Skeletal muscle satellite cell (primary cell): Measurements from ENCODE around the gene NEURL2.

ENCODE experiments used
- H3K27me3 ChIP-seq: 2 replicates; pipeline ENCODE4 v1.7.0; 2013; ENCODE audit warnings: low read length; ENCODE audit not compliant: control insufficient read depth, insufficient read depth
- H3K36me3 ChIP-seq: 2 replicates; pipeline ENCODE4 v1.7.0; 2013; ENCODE audit warnings: mild to moderate bottlenecking, control low read depth, low read length; ENCODE audit not compliant: insufficient read depth
- H3K4me1 ChIP-seq: 2 replicates; pipeline ENCODE4 v1.7.0; 2013; ENCODE audit warnings: low read length; ENCODE audit not compliant: control insufficient read depth, insufficient read depth
- H3K4me2 ChIP-seq: 2 replicates; pipeline ENCODE4 v1.7.0; 2013; ENCODE audit warnings: mild to moderate bottlenecking, low read length
- H3K4me3 ChIP-seq: 2 replicates; pipeline ENCODE4 v1.7.0; 2013; ENCODE audit warnings: low read length
- H3K9ac ChIP-seq: 2 replicates; pipeline ENCODE4 v1.7.0; 2013; ENCODE audit warnings: mild to moderate bottlenecking, low read depth, low read length, moderate library complexity
- H3K9me3 ChIP-seq: replicated peaks from 2 replicates; pipeline ENCODE4 v1.7.0; 2013; ENCODE audit warnings: mild to moderate bottlenecking, control low read depth, low read length

The NEURL2 gene

DNA sequence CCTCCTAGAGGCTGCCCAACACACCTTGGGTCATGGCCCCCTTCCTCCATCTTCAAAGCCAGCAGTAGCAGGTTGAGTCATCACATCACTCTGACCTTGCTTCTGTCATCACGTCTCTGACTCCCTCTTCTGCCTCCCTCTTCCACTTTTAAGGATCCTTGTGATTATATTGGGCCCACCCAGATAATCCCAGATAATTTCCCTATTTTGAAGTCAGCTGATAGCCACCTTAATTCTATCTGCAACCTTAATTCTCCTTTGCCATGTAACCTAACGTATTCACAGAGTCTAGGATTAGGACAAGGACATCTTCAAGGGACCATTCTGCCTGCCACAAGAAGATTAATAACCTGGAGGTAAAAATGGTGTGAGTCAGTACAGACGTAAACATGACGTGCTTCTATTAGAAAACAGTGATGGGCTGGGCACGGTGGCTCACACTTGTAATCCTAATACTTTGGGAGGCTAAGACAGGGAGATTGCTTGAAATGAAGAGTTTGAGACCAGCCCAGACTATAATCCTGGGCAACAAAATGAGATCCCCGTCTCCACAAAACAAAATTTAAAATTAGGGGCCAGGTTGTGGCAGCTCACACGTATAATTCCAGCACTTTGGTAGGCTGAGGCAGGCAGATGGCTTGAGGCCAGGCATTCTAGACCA, 30.3 kb downstream of the NEURL2 start:
- Histone ChIP-seq H3K4me1 (peaks cover 18% of the 10 kb centered on the region), H3K4me3 (no peak overlapping the region), H3K4me2 (no peak overlapping the region), H3K9ac (no peak overlapping the region), H3K36me3 (no peaks in the 10 kb centered on the region), H3K9me3 (no peaks in the 10 kb centered on the region), H3K27me3 (no peaks in the 10 kb centered on the region)

- H3K36me3 ChIP-seq = peaks cover 3% of the 10 kb centered on the region
- no peak overlapping the region for H3K4me2 ChIP-seq
- H3K9me3 ChIP-seq = no peaks in the 10 kb centered on the region
- no peak overlapping the region for H3K9ac ChIP-seq
- H3K27me3 ChIP-seq = no peaks in the 10 kb centered on the region
- H3K4me1 ChIP-seq = peaks cover 19% of the 10 kb centered on the region
- no peak overlapping the region for H3K4me3 ChIP-seq
Measured at GRCh38 chr20:45859916-45860315, 31.1 kb downstream of the NEURL2 start.

- H3K4me3 ChIP-seq = peak overlapping the region; percentile 93
- H3K27me3 ChIP-seq = no peaks in the 10 kb centered on the region
- H3K9ac ChIP-seq = peak overlapping the region; percentile 77
Measured at GRCh38 chr20:45857882-45858216, 33.2 kb downstream of the NEURL2 start.

GRCh38 chr20:45857114-45857881, 33.7 kb downstream of the NEURL2 start, which contains the start of the genes ACOT8 and ZSWIM3:
Gene ACOT8 (minus strand): TSS chr20:45857392. CDS start chr20:45857315, 77 bp downstream.
Gene ZSWIM3 (plus strand): TSS chr20:45857614. CDS start chr20:45857826, 212 bp downstream.
- Histone ChIP-seq H3K27me3 (no peaks in the 10 kb centered on the region), H3K4me3 (peak within 1 kb of the TSS; percentile 93), H3K9ac (peak within 1 kb of the TSS; percentile 89), H3K36me3 (peaks cover 8% of the 10 kb centered on the region), H3K4me1 (peaks cover 19% of the 10 kb centered on the region), H3K4me2 (peak within 1 kb of the TSS; percentile 98), H3K9me3 (no peaks in the 10 kb centered on the region)

More at GRCh38 chr20:45857882-45858216, 33.2 kb downstream of the NEURL2 start:
- Histone ChIP-seq H3K4me2 (peak overlapping the region; percentile 98), H3K36me3 (peaks cover 8% of the 10 kb centered on the region), H3K9me3 (no peaks in the 10 kb centered on the region), H3K4me1 (peaks cover 19% of the 10 kb centered on the region)

GRCh38 chr20:45853484-45853883, 37.5 kb downstream of the NEURL2 start:
- no peaks in the 10 kb centered on the region for H3K9me3 ChIP-seq
- no peak overlapping the region for H3K9ac ChIP-seq
- H3K4me2 ChIP-seq = no peak overlapping the region
- peaks cover 18% of the 10 kb centered on the region for H3K36me3 ChIP-seq
- H3K27me3 ChIP-seq = no peaks in the 10 kb centered on the region
- H3K4me1 ChIP-seq = peaks cover 19% of the 10 kb centered on the region
- no peak overlapping the region for H3K4me3 ChIP-seq

- no peaks in the 10 kb centered on the region for H3K9me3 ChIP-seq
- H3K27me3 ChIP-seq = no peaks in the 10 kb centered on the region
- H3K4me1 ChIP-seq = peaks cover 12% of the 10 kb centered on the region
- no peak overlapping the region for H3K4me2 ChIP-seq
- no peak overlapping the region for H3K9ac ChIP-seq
- H3K36me3 ChIP-seq = peaks cover 23% of the 10 kb centered on the region
- H3K4me3 ChIP-seq = no peak overlapping the region
Measured at GRCh38 chr20:45852326-45852725, 38.7 kb downstream of the NEURL2 start.

DNA sequence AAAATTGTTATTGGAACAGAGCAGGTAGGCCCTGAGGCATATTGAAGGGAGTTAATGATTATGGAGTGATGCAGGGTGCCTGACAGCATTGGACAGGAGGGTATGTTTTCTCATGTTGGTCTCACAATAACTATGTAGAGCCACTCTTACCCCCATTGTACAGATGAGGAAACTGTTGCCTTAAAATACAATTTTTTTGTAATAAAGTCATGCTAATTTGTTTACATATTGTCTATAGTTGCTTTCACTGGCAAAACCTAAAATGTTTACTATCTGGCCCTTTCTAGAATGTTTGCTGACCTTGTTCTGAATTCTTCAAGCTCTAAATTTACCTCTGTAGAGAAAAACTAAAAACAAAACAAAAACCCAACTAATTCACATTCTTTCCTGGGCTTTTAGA, 39.5 kb downstream of the NEURL2 start:
- H3K4me2 ChIP-seq = no peak overlapping the region
- no peaks in the 10 kb centered on the region for H3K9me3 ChIP-seq
- H3K4me1 ChIP-seq = peaks cover 9% of the 10 kb centered on the region
- no peak overlapping the region for H3K9ac ChIP-seq
- H3K36me3 ChIP-seq = peaks cover 24% of the 10 kb centered on the region
- no peaks in the 10 kb centered on the region for H3K27me3 ChIP-seq
- H3K4me3 ChIP-seq = no peak overlapping the region

- no peak overlapping the region for H3K4me2 ChIP-seq
- H3K36me3 ChIP-seq = peaks cover 29% of the 10 kb centered on the region
- H3K9ac ChIP-seq = no peak overlapping the region
- no peak overlapping the region for H3K4me3 ChIP-seq
- no peaks in the 10 kb centered on the region for H3K27me3 ChIP-seq
- no peaks in the 10 kb centered on the region for H3K9me3 ChIP-seq
- H3K4me1 ChIP-seq = peaks cover 3% of the 10 kb centered on the region
Measured at GRCh38 chr20:45850926-45851325, 40.1 kb downstream of the NEURL2 start.

DNA sequence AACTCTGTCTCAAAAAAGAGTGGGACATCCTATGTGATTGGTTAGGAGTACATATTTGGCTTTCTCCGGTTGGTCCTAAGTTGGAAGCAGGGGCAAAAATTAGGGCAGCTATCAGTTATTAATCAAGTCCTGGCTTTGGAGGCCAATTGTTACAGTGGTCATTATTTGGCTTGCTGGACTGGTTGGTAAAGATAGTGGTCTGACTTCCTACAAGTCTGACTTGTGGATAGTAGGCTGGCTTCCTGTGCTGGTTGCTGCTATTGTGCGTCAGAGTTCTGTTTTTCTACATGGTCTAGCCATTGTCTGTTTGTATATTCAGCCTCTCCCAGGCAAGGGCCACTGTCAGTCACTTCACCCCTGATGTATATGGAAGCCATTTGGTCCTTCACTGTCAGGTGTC, 40.8 kb downstream of the NEURL2 start:
- H3K9me3 ChIP-seq = no peaks in the 10 kb centered on the region
- H3K4me2 ChIP-seq = no peak overlapping the region
- no peaks in the 10 kb centered on the region for H3K4me1 ChIP-seq
- H3K27me3 ChIP-seq = no peaks in the 10 kb centered on the region
- no peak overlapping the region for H3K4me3 ChIP-seq
- H3K9ac ChIP-seq = no peak overlapping the region
- peaks cover 36% of the 10 kb centered on the region for H3K36me3 ChIP-seq

GRCh38 chr20:45848969-45849582, 41.9 kb downstream of the NEURL2 start:
- peaks cover 38% of the 10 kb centered on the region for H3K36me3 ChIP-seq
- no peak overlapping the region for H3K4me3 ChIP-seq
- H3K4me1 ChIP-seq = no peaks in the 10 kb centered on the region
- no peak overlapping the region for H3K4me2 ChIP-seq
- no peaks in the 10 kb centered on the region for H3K9me3 ChIP-seq
- no peaks in the 10 kb centered on the region for H3K27me3 ChIP-seq
- no peak overlapping the region for H3K9ac ChIP-seq

DNA sequence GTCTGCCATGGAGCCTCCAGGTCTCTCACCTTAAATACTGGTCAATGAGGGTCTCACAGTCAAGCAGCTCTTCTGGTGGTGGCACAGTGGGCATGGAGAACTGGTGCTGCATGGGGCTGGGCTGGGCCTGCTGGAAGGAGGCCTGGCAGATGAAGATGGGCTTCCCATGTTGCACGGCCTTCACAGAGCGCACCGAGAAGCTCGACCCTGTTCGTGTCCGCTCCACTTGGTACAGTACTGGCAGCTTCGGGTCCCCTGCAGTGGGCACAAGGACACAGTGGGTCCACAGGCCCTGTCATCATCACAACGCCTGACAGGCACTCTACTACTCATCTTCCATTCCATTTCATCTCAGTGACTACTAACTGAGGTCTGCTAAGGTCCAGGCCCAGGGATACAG, 42.6 kb downstream of the NEURL2 start:
- H3K9ac ChIP-seq = no peak overlapping the region
- no peak overlapping the region for H3K4me3 ChIP-seq
- H3K36me3 ChIP-seq = peaks cover 41% of the 10 kb centered on the region

More for the DNA sequence above, 42.6 kb downstream of the NEURL2 start:
- no peaks in the 10 kb centered on the region for H3K27me3 ChIP-seq
- H3K4me1 ChIP-seq = no peaks in the 10 kb centered on the region
- H3K4me2 ChIP-seq = no peak overlapping the region
- H3K9me3 ChIP-seq = no peaks in the 10 kb centered on the region
